Mesenteric fat pad (tissue), 1 donor: ENCODE measurements around the gene MAP4K2. TPM values are rescaled to one million over a fixed set of nuclear protein-coding genes. Genes with fewer than 3 reads are reported as not detected.
"Not testable (repeated sequence)": the region's sequence is repeated elsewhere in the genome, so short reads cannot be mapped to it uniquely, and the experiment has no call there.

Experiments
- DNase-seq: peaks from one replicate; pipeline ENCODE4 v3.0.0-alpha.2; 2020; ENCODE audit warnings: low spot score
- total RNA-seq: library from RNA; stranded (reverse); fragmentation: NEBNext Ultra II Directional; extraction: Animal tissue kit (Norgen Biotek cat#: 25700); gene quantifications from one replicate; pipeline ENCODE4 v1.2.1, GENCODE V29; 2021
- donor health status: DM: yes; HTN: yes; CAD: no.

The MAP4K2 gene
- total RNA-seq, 1 donor from 2014 or later: 18.2 TPM

- no peak for DNase-seq
Measured at GRCh38 chr11:64839335-64839734, 36.3 kb upstream of the MAP4K2 start.

GRCh38 chr11:64838600-64839334 lies 35.8 kb upstream of the MAP4K2 start:
- DNase-seq: no peak

GRCh38 chr11:64837887-64838351 lies 34.9 kb upstream of the MAP4K2 start:
- no peak for DNase-seq

GRCh38 chr11:64836448-64837072 lies 33.5 kb upstream of the MAP4K2 start:
- no peak for DNase-seq

- DNase-seq: no peak
Measured at GRCh38 chr11:64835616-64836447, 32.8 kb upstream of the MAP4K2 start.

- no peak for DNase-seq
Measured at GRCh38 chr11:64834723-64835615, 32.0 kb upstream of the MAP4K2 start.

- no peak for DNase-seq
Measured at GRCh38 chr11:64834031-64834722, 31.2 kb upstream of the MAP4K2 start.

- no peak for DNase-seq
Measured at GRCh38 chr11:64833509-64833908, 30.5 kb upstream of the MAP4K2 start.

- no peak for DNase-seq
Measured at GRCh38 chr11:64833198-64833502, 30.1 kb upstream of the MAP4K2 start.

GRCh38 chr11:64832467-64833197 lies 29.6 kb upstream of the MAP4K2 start:
- DNase-seq: no peak

- DNase-seq: no peak
Measured at GRCh38 chr11:64831411-64831891, 28.4 kb upstream of the MAP4K2 start.

- no peak for DNase-seq
Measured at GRCh38 chr11:64829536-64830251, 26.7 kb upstream of the MAP4K2 start.

- no peak for DNase-seq
Measured at GRCh38 chr11:64827451-64827839, 24.4 kb upstream of the MAP4K2 start.

- DNase-seq: no peak
Measured at GRCh38 chr11:64826578-64827450, 23.8 kb upstream of the MAP4K2 start.

- no peak for DNase-seq
Measured at GRCh38 chr11:64826062-64826461, 23.0 kb upstream of the MAP4K2 start.

- no peak for DNase-seq
Measured at GRCh38 chr11:64823568-64824119, 20.6 kb upstream of the MAP4K2 start.

GRCh38 chr11:64817476-64817875 lies 14.5 kb upstream of the MAP4K2 start:
- no peak for DNase-seq

- not testable (repeated sequence) for DNase-seq
Measured at GRCh38 chr11:64815433-64815832, 12.4 kb upstream of the MAP4K2 start.
